Activated CD4-positive, alpha-beta T cell treated with anti-CD3 and anti-CD28 coated beads, Interleukin-2, amount 10 ng/mL, durations not matched to agents 7 days and 5 days (primary cell): ENCODE results near the gene CLTC. TPM values are rescaled to one million over a fixed set of nuclear protein-coding genes. Genes with fewer than 3 reads are reported as not detected.
"Not testable (repeated sequence)": the region's sequence is repeated elsewhere in the genome, so short reads cannot be mapped to it uniquely, and the experiment has no call there.

Experiments
- CTCF ChIA-PET: fragments of 350-600 bp; sonication (Branson Sonifier 250); formaldehyde crosslinking; loops from one replicate; lab custom pipeline; 2021; ENCODE audit warnings: antibody characterized with exemption; lab: Charles Lee
- POLR2A ChIA-PET: fragments of 350-600 bp; sonication (Branson Sonifier 250); formaldehyde crosslinking; loops from one replicate; lab custom pipeline; 2021; ENCODE audit warnings: antibody characterized with exemption; lab: Charles Lee
- DNase-seq: peaks from one replicate; pipeline ENCODE4 v3.0.0-alpha.2; 2020
- H3K27ac Mint-ChIP-seq: one replicate; pipeline ENCODE4 v1.8.0; 2021; ENCODE audit warnings: mild to moderate bottlenecking, moderate library complexity, mixed read lengths
- H3K27me3 Mint-ChIP-seq: one replicate; pipeline ENCODE4 v1.8.0; 2021; ENCODE audit warnings: mixed read lengths
- H3K36me3 Mint-ChIP-seq: one replicate; pipeline ENCODE4 v1.8.0; 2021; ENCODE audit warnings: low read depth, mixed read lengths
- H3K4me1 Mint-ChIP-seq: one replicate; pipeline ENCODE4 v1.8.0; 2021; ENCODE audit warnings: mixed read lengths
- H3K4me3 Mint-ChIP-seq: one replicate; pipeline ENCODE4 v1.8.0; 2021; ENCODE audit warnings: mild to moderate bottlenecking, moderate library complexity, mixed read lengths
- H3K9me3 Mint-ChIP-seq: one replicate; pipeline ENCODE4 v1.8.0; 2021; ENCODE audit warnings: mixed read lengths
- total RNA-seq, 2 experiments: library from RNA; stranded (reverse); gene quantifications; one replicate each; pipeline ENCODE4 v1.2.3, GENCODE V29; 2021

CLTC gene
- 100 to 1,000 TPM; 135 to 140 TPM for total RNA-seq

DNA sequence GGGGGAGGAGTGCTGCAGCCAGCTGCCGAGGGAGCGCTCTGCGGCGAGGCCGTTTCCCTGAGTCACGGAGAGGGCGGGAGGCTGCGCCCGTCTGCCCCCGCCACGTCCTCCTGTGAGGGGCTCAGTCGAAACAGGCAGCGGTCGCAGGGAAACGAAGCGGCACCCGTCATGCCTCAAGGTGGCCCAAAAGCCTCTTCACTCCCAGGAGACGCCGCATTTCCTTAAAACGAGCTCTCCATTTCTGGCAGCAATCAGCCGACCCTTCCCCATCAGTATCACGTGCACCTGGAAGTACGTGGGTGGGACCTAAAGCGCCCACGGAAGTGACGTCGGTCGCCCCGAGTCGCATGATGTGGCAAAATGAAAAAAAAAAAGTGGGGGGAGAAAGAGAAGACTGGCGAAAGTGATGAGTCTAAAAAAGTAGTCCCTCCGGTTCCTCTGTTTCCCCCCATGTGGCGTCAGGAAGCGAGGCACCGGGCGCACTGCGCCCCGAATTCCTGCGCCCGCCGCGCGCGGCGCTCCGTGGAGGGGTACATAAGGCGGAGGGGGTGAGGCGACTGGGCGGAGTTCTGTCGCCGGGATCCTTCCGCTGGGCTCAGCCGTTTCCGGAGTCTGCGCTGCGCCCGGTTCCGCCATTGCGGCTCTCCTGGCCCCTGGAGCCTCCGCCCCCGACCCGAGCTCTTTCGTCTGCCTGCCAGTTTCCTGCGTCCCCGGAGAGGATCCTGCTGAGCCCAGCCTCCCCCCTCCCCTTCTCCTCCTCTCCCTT is at the start of gene CLTC:
CLTC (plus strand) TSS at position 598 of the 766 bp plus-strand sequence. CDS start 237 bp downstream, outside the sequence.
- ChIA-PET POLR2A (interaction anchor here (0.6 to 1.7 kb wide), 5 partner anchors 54 to 273 kb away, joined by 3 to 5 read pairs (median 4); partner anchors contain the start of genes DHX40, PTRH2, TUBD1 and VMP1), CTCF (interaction anchor here (0.7 to 1.7 kb wide), 6 partner anchors 8 to 98 kb away, joined by 3 to 5 read pairs (median 3); no protein-coding TSS in a partner anchor)
- H3K27ac Mint-ChIP-seq, result peak within 1 kb of the TSS; percentile 99
- H3K4me3 Mint-ChIP-seq, result peak within 1 kb of the TSS; percentile 91
- DNase-seq, result peak; percentile 92
- peaks cover 57% of the 10 kb centered on the region for H3K4me1 Mint-ChIP-seq
- peaks cover 18% of the 10 kb centered on the region for H3K36me3 Mint-ChIP-seq
- H3K9me3 Mint-ChIP-seq, result no peaks in the 10 kb centered on the region
- H3K27me3 Mint-ChIP-seq, result no peaks in the 10 kb centered on the region

DNA sequence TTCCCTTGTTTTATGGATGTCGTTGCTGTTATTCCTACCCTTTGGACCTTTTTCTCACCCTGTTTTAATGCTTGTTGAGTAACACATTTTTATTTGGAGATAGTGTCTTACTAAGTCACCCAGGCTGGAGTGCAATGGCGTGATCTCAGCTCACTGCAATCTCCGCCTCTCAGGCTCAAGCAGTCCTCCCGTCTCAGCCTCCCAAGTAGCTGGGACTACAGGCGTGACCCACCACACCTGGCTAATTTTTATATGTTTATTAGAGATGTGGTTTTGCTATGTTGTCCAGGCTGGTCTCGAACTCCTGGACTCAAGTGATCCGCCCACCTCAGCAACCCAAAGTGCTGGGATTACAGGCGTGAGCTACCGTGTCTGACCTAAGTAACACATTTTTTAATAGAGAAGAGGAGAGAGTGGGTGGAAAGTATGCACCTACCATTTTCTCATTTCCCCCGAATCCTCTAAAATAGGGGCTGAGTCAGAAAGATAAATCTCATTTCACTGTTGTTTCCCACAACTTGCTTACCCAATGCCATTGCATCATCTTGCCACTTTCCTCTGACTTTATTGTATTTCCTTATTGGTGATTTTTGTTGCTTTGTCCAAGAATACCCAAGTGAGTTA is 47.3 kb upstream of the CLTC start:
- Mint-ChIP-seq H3K27ac (no peak overlapping the region), H3K4me3 (no peak overlapping the region)

DNA sequence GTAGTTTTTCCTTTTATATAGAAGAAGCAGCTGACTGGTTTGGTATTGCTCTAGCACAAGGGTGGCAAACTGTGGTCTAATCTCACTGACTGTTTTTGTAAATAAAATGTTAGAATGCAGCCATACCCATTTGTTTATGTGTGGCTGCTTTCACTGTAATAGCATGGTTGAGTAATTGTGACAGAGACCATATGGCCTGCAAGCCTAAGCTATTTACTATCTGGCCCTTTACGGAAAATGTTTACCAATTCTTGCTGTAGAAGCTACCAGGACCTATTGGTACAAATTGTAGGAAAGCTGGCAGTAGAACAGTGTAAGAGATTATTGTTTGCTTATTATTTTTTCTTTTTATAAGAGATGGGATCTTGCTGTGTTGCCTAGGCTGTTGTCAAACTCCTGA is 35.5 kb upstream of the CLTC start:
- CTCF ChIA-PET, H3K27me3 Mint-ChIP-seq, H3K9me3 Mint-ChIP-seq, POLR2A ChIA-PET, DNase-seq, H3K4me1 Mint-ChIP-seq, H3K4me3 Mint-ChIP-seq, H3K27ac Mint-ChIP-seq, H3K36me3 Mint-ChIP-seq: not testable (repeated sequence)

More for the DNA sequence above, 47.3 kb upstream of the CLTC start:
- no peak for DNase-seq
- ChIA-PET POLR2A (interaction anchor here (0.6 kb wide), 1 partner anchor 133 kb away, joined by 4 read pairs; no protein-coding TSS in a partner anchor), CTCF (interaction anchor here (0.6 kb wide), 1 partner anchor 388 kb away, joined by 5 read pairs; no protein-coding TSS in a partner anchor)
- Mint-ChIP-seq H3K4me1 (peaks cover 8% of the 10 kb centered on the region), H3K27me3 (no peaks in the 10 kb centered on the region), H3K36me3 (peaks cover 15% of the 10 kb centered on the region), H3K9me3 (no peaks in the 10 kb centered on the region)

DNA sequence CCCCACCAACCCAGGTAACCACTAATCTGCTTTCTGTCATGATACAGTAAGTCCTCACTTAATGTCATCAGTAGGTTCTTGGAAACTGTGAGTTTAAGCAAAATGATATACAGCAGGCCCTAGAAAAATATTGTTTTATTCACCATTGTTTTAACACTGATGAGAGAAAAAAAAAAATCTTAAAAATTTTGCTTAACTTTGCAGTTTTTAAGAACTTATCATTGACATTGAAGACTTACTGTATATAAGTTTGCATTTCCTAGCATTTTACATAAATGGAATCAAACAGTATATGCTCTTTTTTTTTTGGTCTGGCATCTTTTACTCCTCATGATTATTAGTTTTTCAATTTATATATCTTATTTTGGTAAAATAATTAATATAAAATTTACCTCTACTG is 19.5 kb upstream of the CLTC start:
- POLR2A ChIA-PET, result no interaction called here
- no peak for DNase-seq
- H3K27ac Mint-ChIP-seq, result no peak overlapping the region

DNA sequence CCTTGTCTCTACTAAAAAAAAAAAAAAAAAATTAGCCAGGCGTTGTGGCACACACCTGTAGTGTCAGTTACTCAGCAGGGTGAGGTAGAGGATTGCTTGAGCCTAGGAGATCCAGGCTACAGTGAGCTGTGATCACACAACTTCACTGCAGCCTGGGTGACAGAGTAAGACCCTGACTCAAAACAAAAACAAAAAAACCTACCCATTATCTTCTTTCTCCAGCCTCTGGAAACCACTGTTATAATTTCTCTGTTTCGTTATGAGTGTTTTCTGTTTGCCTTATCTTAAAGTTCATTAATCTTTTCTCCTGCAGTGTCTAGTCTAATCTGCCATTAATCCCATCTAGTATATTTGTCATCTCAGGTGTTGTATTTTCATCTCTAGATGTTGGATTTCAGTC is 18.6 kb upstream of the CLTC start:
- H3K27me3 Mint-ChIP-seq, result no peaks in the 10 kb centered on the region
- CTCF ChIA-PET, result interaction anchor here (1.0 kb wide), 1 partner anchor 10 kb away, joined by 4 read pairs; no protein-coding TSS in a partner anchor
- POLR2A ChIA-PET, result interaction anchor here (1.0 kb wide), 1 partner anchor 17 kb away, joined by 3 read pairs; no protein-coding TSS in a partner anchor
- H3K9me3 Mint-ChIP-seq, result no peaks in the 10 kb centered on the region
- no peak overlapping the region for H3K4me3 Mint-ChIP-seq
- DNase-seq, result no peak
- H3K27ac Mint-ChIP-seq, result no peak overlapping the region
- peaks cover 6% of the 10 kb centered on the region for H3K4me1 Mint-ChIP-seq
- H3K36me3 Mint-ChIP-seq, result peaks cover 31% of the 10 kb centered on the region

More for the DNA sequence above, 19.5 kb upstream of the CLTC start:
- H3K4me3 Mint-ChIP-seq, result no peak overlapping the region
- H3K27me3 Mint-ChIP-seq, result no peaks in the 10 kb centered on the region
- H3K4me1 Mint-ChIP-seq, result peaks cover 6% of the 10 kb centered on the region
- H3K9me3 Mint-ChIP-seq, result no peaks in the 10 kb centered on the region
- peaks cover 27% of the 10 kb centered on the region for H3K36me3 Mint-ChIP-seq
- CTCF ChIA-PET, result interaction anchor here (1.0 kb wide), 1 partner anchor 11 kb away, joined by 4 read pairs; no protein-coding TSS in a partner anchor

DNA sequence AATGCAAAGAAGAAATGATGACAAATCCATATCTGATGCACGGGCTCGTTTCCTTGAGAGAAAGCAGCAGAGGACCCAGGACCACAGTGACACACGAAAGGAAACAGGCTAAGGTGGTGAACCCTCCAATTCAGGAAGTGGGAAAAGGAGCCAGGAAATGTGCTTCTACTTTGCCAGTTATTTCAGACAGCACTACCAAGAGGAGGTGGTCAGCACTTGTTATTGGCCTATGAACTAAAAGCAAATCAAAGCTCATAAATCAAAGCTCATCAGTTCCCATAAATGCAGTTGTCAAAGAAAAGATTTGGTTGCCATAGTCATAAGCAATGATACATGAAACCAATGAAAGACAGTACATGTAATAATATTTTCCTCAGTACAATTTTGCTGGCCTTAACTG is 12.6 kb upstream of the CLTC start:
- no peaks in the 10 kb centered on the region for H3K27me3 Mint-ChIP-seq
- ChIA-PET CTCF (interaction anchor here (0.6 to 0.9 kb wide), 3 partner anchors 72 to 354 kb away, joined by 3 to 5 read pairs (median 3); no protein-coding TSS in a partner anchor), POLR2A (no interaction called here)
- no peak overlapping the region for H3K4me3 Mint-ChIP-seq
- no peak for DNase-seq
- no peak overlapping the region for H3K27ac Mint-ChIP-seq
- H3K4me1 Mint-ChIP-seq, result peaks cover 5% of the 10 kb centered on the region
- no peaks in the 10 kb centered on the region for H3K9me3 Mint-ChIP-seq
- peaks cover 32% of the 10 kb centered on the region for H3K36me3 Mint-ChIP-seq

DNA sequence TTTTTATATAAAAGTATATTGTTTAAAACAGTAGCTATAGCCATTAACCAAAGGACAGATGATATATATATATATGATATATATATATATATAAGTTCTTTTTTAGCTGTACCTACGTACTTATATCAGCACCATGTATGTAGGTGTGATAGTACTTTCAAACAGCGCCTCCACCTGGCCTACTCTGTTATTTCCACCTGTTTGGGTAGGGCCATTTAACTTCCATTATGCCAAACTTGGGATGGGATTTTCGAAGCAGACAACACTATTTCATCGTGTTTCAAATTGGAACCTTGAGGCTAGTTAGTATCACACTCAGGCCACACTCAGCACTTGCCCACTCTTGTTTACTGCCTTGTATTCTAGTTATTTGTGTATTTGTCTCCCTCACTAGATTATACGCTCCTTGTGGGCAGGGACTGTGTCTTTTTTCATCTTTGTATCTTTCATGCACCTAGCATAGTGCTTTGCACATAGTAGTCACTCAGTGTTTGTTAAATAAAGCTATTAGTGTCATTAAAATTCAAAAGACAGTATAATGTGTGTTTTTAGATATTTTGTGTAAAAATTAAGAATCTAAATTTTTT is 11.8 kb upstream of the CLTC start:
- peak; percentile 25 for DNase-seq
- H3K4me3 Mint-ChIP-seq, result no peak overlapping the region
- CTCF ChIA-PET, result interaction anchor here (0.6 to 1.0 kb wide), 3 partner anchors 12 to 353 kb away, joined by 3 read pairs; partner anchors contain the start of gene CLTC
- H3K9me3 Mint-ChIP-seq, result no peaks in the 10 kb centered on the region
- H3K27ac Mint-ChIP-seq, result no peak overlapping the region
- H3K27me3 Mint-ChIP-seq, result no peaks in the 10 kb centered on the region
- POLR2A ChIA-PET, result no interaction called here
- peaks cover 26% of the 10 kb centered on the region for H3K36me3 Mint-ChIP-seq
- peaks cover 5% of the 10 kb centered on the region for H3K4me1 Mint-ChIP-seq

DNA sequence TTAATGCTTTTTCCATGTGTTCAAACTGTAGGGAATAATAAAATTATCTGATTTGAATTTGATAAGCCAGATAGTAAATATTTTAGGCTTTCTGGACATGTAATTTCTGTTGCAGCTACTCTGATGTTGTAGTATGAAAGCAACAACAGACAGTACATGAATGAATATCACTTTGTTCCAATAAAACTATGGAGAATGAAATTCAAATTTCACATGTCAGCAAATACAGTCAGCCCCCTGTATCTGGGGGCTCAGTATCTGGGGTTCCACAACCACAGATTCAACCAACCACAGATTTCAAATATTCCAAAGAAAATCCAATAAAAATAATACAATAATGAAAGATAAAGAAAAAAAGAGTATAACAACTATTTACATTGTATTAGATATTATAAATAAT is 8.2 kb upstream of the CLTC start:
- H3K27me3 Mint-ChIP-seq, result no peaks in the 10 kb centered on the region
- ChIA-PET CTCF (interaction anchor here (1.2 kb wide), 1 partner anchor 11 kb away, joined by 4 read pairs; no protein-coding TSS in a partner anchor), POLR2A (interaction anchor here (0.6 kb wide), 1 partner anchor 666 kb away, joined by 4 read pairs; no protein-coding TSS in a partner anchor)
- no peak overlapping the region for H3K27ac Mint-ChIP-seq
- no peaks in the 10 kb centered on the region for H3K9me3 Mint-ChIP-seq
- H3K36me3 Mint-ChIP-seq, result peaks cover 12% of the 10 kb centered on the region
- peaks cover 5% of the 10 kb centered on the region for H3K4me1 Mint-ChIP-seq
- no peak for DNase-seq
- no peak overlapping the region for H3K4me3 Mint-ChIP-seq

DNA sequence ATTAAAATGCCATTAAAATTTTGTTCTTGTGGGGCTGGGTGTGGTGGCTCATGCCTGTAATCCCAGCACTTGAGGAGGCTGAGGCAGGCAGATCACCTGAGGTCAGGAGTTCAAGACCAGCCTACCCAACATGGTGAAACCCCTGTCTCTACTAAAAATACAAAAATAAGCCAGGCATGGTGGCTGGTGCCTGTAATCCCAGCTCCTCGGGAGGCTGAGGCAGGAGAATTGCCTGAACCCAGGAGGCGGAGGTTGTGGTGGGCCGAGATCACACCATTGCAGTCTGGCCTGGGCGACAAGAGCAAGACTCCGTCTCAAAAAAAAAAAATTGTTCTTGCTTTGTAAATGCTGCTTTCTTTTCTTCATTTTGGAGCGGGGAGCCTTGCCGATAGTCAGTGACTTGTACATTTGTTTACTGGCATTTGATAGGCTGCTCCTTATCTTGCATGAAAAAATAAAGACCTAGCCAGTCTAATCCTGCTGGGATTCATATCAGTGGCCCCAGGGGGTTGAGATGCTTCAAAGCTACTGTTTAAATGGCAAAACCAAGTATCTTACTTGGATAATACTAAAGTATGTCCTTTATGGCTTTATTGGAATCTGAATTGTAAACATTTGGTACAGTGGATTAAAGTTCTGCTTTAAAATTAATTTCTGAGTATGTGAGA is 3.3 kb upstream of the CLTC start:
- ChIA-PET POLR2A (no interaction called here), CTCF (interaction anchor here (1.1 kb wide), 1 partner anchor 27 kb away, joined by 3 read pairs; no protein-coding TSS in a partner anchor)
- Mint-ChIP-seq H3K27ac (no peak overlapping the region), H3K4me1 (peaks cover 30% of the 10 kb centered on the region), H3K9me3 (no peaks in the 10 kb centered on the region), H3K36me3 (peaks cover 9% of the 10 kb centered on the region), H3K4me3 (no peak overlapping the region), H3K27me3 (no peaks in the 10 kb centered on the region)
- DNase-seq, result no peak

DNA sequence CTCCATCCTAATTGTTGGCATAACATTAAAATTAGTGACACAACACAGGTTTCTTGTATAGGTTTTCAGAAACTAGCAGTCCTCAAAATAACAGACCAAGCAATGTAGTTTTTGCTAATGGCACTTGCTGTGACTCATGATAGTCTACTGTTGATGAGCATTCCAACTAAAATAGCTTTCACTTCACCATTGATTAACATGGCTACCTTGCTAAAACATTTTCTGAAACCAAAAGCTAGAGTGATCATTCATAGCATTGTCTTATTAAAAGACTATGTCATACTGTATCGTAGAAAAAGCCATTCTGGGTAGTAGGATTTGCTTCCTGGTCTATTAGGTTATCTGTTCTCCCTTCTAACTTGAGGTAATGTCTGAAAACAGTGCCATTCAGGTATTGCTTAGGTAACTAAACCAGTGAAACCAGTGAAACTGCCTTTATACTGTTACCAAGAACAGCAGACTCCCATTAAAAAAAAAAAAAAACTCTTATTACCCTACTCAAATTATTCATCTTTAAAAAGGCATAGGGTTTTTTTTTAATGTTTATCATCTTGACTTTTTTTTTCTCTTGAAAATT is 2.5 kb upstream of the CLTC start:
- POLR2A ChIA-PET, result interaction anchor here (1.0 kb wide), 1 partner anchor 16 kb away, joined by 3 read pairs; no protein-coding TSS in a partner anchor
- Mint-ChIP-seq H3K4me1 (peaks cover 39% of the 10 kb centered on the region), H3K27me3 (no peaks in the 10 kb centered on the region), H3K27ac (no peak overlapping the region), H3K36me3 (peaks cover 11% of the 10 kb centered on the region), H3K4me3 (peak overlapping the region; percentile 91), H3K9me3 (no peaks in the 10 kb centered on the region)
- CTCF ChIA-PET, result interaction anchor here (1.1 kb wide), 1 partner anchor 26 kb away, joined by 3 read pairs; no protein-coding TSS in a partner anchor
- no peak for DNase-seq

DNA sequence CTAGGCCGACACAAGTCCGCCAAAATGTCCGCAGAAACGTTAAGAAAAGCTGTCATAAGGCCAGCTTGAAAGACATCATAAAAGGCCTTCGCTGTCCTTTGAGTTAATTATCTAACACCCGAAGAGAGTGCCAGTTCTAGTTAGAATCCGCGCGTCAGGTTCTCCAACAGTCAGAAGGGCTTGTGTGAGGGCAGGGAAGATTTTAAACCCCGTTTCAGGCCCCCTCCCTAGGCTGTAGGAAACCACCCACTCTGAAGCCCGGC is 729 bp upstream of the CLTC start:
- Mint-ChIP-seq H3K4me3 (peak overlapping the region; percentile 91), H3K9me3 (no peaks in the 10 kb centered on the region), H3K4me1 (peaks cover 52% of the 10 kb centered on the region), H3K27me3 (no peaks in the 10 kb centered on the region), H3K27ac (peak overlapping the region; percentile 99), H3K36me3 (peaks cover 15% of the 10 kb centered on the region)
- POLR2A ChIA-PET, result interaction anchor here (0.7 to 1.7 kb wide), 4 partner anchors 54 to 274 kb away, joined by 3 to 5 read pairs (median 4); partner anchors contain the start of genes DHX40, PTRH2, TUBD1 and VMP1
- CTCF ChIA-PET, result interaction anchor here (0.7 to 1.7 kb wide), 6 partner anchors 9 to 98 kb away, joined by 3 to 5 read pairs (median 3); no protein-coding TSS in a partner anchor
- DNase-seq, result no peak
